Activated T-cell treated with anti-CD3 and anti-CD28 coated beads for 1 hour (primary cell): ENCODE measurements around the gene AP1S2.

Experiments used
- DNase-seq: peaks from one replicate; pipeline ENCODE4 v3.0.0-alpha.2; 2020; ENCODE audit warnings: low read depth

Gene AP1S2

GRCh38 chrX:15808254-15808653 lies 46.4 kb downstream of the AP1S2 start:
- no peak for DNase-seq

- no peak for DNase-seq
These were observed 50.0 kb downstream of the AP1S2 start for GRCh38 chrX:15804563-15804962.

GRCh38 chrX:15797707-15798106 lies 56.9 kb downstream of the AP1S2 start:
- no peak for DNase-seq

GRCh38 chrX:15790769-15791290 lies 63.8 kb downstream of the AP1S2 start:
- DNase-seq: no peak

- DNase-seq: peak; percentile 70
These were observed 64.4 kb downstream of the AP1S2 start, which contains the start of gene ZRSR2 for GRCh38 chrX:15789979-15790768. Gene ZRSR2, plus strand, starts transcription at chrX:15790484. Its CDS starts 12 bp downstream, at chrX:15790496.

- DNase-seq: no peak
These were observed 67.7 kb downstream of the AP1S2 start for GRCh38 chrX:15786915-15787314.

GRCh38 chrX:15785176-15785750 lies 69.3 kb downstream of the AP1S2 start:
- no peak for DNase-seq

- no peak for DNase-seq
These were observed 72.5 kb downstream of the AP1S2 start for GRCh38 chrX:15781961-15782699.
